ENCODE measurements around the gene BARD1. TPM values are rescaled to one million over a fixed set of nuclear protein-coding genes. Genes with fewer than 3 reads are reported as not detected.

BARD1 gene
- total RNA-seq, 1 experiment from 2014 or later: 25.9 TPM

- no peak for DNase-seq (ENCODE audit: low read depth)
Observed at GRCh38 chr2:214676421-214677089, 132.9 kb downstream of the BARD1 start.

Small RNA genes lying within 50 kb of the gene (small RNA-seq; reads per million reads assigned to genes)
- gene SNORA70I: 0.09 reads per million
